Measurements from ENCODE around the gene PSMC3. TPM values are rescaled to one million over a fixed set of nuclear protein-coding genes. Genes with fewer than 3 reads are reported as not detected.

The PSMC3 gene
- total and polyA plus RNA-seq, 4 donors: 79.2 to 157 (median 135) TPM

GRCh38 chr11:47398011-47398410 lies 28.2 kb downstream of the PSMC3 start:
- 85% methylated on average over 3 of the region's 3 CpGs for WGBS (ENCODE audit: insufficient coverage)
- no peak overlapping the region for H3K4me3 ChIP-seq (ENCODE audit: low read depth, low read length)

GRCh38 chr11:47396049-47396320 lies 30.3 kb downstream of the PSMC3 start:
- WGBS (ENCODE audit: insufficient coverage): no CpG with 5 or more reads among the region's 3 CpGs
- peaks cover 40% of the 10 kb centered on the region for H3K4me1 ChIP-seq (ENCODE audit: control insufficient read depth, insufficient read depth, low read length)
- peaks cover 7% of the 10 kb centered on the region for H3K36me3 ChIP-seq (ENCODE audit: control insufficient read depth, insufficient read depth, low read length)
- DNase-seq (ENCODE audit: low read depth in 4 of 6, low spot score in 6 of 6): no peak
- H3K27ac ChIP-seq (ENCODE audit: low read depth, low read length): no peak overlapping the region
- H3K27me3 ChIP-seq (ENCODE audit: control insufficient read depth, insufficient read depth, low read length): no peaks in the 10 kb centered on the region
- H3K4me3 ChIP-seq (ENCODE audit: low read depth, low read length): no peak overlapping the region
- no peaks in the 10 kb centered on the region for H3K9me3 ChIP-seq (ENCODE audit: control insufficient read depth, insufficient read depth, low read length)

More at GRCh38 chr11:47398011-47398410, 28.2 kb downstream of the PSMC3 start:
- H3K9me3 ChIP-seq (ENCODE audit: control insufficient read depth, insufficient read depth, low read length): no peaks in the 10 kb centered on the region
- H3K27me3 ChIP-seq (ENCODE audit: control insufficient read depth, insufficient read depth, low read length): no peaks in the 10 kb centered on the region
- DNase-seq (ENCODE audit: low read depth in 4 of 6, low spot score in 6 of 6): no peak
- H3K27ac ChIP-seq (ENCODE audit: low read depth, low read length): no peak overlapping the region
- peaks cover 41% of the 10 kb centered on the region for H3K4me1 ChIP-seq (ENCODE audit: control insufficient read depth, insufficient read depth, low read length)
- H3K36me3 ChIP-seq (ENCODE audit: control insufficient read depth, insufficient read depth, low read length): peaks cover 7% of the 10 kb centered on the region

- 74% methylated on average over 22 of the region's 25 CpGs for WGBS (ENCODE audit: insufficient coverage)
- H3K9me3 ChIP-seq (ENCODE audit: control insufficient read depth, insufficient read depth, low read length): no peaks in the 10 kb centered on the region
These were observed 30.8 kb downstream of the PSMC3 start for GRCh38 chr11:47395223-47396048.

DNA sequence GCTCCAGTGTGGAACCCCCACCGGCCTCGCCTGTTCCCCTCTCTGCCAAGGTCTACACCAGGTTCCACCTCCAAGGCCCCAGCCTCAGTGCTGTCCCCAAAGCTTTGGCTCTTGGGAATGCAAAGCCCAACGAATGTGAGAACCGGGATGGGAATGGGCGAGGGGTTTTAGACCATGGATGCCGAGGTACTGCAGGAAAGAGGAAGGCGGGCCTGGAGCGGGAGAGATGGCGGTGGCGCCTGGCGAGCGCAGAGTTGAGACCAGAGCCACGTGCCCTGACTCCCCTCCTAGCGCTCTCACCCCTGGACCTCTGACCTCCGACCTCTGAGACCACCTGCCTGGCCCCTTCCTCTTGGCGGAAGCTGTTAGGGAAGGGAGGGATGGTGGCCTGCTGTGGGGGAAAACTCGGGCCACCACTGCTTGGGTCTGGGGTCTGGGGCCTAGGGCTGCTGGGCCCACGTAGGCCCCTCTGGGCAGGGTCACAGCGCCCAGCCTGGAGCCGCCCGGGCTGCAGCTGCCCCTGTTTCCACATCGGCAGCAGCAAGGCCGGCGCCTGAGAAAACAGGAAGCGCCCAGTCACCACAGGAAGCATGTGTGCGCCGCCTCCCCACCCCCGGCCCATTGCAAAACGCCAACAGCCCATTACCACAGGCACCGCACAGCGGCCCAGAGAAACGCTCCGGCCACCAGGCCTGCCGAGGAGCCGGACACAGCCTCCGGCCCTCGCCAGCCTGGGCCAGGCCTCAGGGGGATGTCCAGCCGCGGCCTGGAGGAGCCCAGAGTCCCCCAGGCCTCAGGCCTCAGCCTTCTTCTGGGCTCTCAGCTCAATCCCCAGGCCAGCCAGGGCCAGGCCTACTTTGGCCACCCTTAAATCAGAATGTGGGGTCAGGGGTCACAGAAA lies 31.7 kb downstream of the PSMC3 start:
- H3K27me3 ChIP-seq (ENCODE audit: control insufficient read depth, insufficient read depth, low read length): no peaks in the 10 kb centered on the region
- WGBS (ENCODE audit: insufficient coverage): 77% methylated on average over 32 of the region's 39 CpGs
- no peak overlapping the region for H3K4me3 ChIP-seq (ENCODE audit: low read depth, low read length)
- peaks cover 7% of the 10 kb centered on the region for H3K36me3 ChIP-seq (ENCODE audit: control insufficient read depth, insufficient read depth, low read length)
- peak overlapping the region; percentile 81 for H3K27ac ChIP-seq (ENCODE audit: low read depth, low read length)
- no peak for DNase-seq (ENCODE audit: low read depth in 4 of 6, low spot score in 6 of 6)
- peaks cover 27% of the 10 kb centered on the region for H3K4me1 ChIP-seq (ENCODE audit: control insufficient read depth, insufficient read depth, low read length)
- H3K9me3 ChIP-seq (ENCODE audit: control insufficient read depth, insufficient read depth, low read length): no peaks in the 10 kb centered on the region

More at GRCh38 chr11:47395223-47396048, 30.8 kb downstream of the PSMC3 start:
- H3K27me3 ChIP-seq (ENCODE audit: control insufficient read depth, insufficient read depth, low read length): no peaks in the 10 kb centered on the region
- H3K4me1 ChIP-seq (ENCODE audit: control insufficient read depth, insufficient read depth, low read length): peaks cover 35% of the 10 kb centered on the region
- DNase-seq (ENCODE audit: low read depth in 4 of 6, low spot score in 6 of 6): no peak
- H3K4me3 ChIP-seq (ENCODE audit: low read depth, low read length): no peak overlapping the region
- peak overlapping the region; percentile 81 for H3K27ac ChIP-seq (ENCODE audit: low read depth, low read length)
- peaks cover 7% of the 10 kb centered on the region for H3K36me3 ChIP-seq (ENCODE audit: control insufficient read depth, insufficient read depth, low read length)

- H3K27ac ChIP-seq (ENCODE audit: low read depth, low read length): peak overlapping the region; percentile 81
These were observed 32.3 kb downstream of the PSMC3 start for GRCh38 chr11:47394050-47394321.

DNA sequence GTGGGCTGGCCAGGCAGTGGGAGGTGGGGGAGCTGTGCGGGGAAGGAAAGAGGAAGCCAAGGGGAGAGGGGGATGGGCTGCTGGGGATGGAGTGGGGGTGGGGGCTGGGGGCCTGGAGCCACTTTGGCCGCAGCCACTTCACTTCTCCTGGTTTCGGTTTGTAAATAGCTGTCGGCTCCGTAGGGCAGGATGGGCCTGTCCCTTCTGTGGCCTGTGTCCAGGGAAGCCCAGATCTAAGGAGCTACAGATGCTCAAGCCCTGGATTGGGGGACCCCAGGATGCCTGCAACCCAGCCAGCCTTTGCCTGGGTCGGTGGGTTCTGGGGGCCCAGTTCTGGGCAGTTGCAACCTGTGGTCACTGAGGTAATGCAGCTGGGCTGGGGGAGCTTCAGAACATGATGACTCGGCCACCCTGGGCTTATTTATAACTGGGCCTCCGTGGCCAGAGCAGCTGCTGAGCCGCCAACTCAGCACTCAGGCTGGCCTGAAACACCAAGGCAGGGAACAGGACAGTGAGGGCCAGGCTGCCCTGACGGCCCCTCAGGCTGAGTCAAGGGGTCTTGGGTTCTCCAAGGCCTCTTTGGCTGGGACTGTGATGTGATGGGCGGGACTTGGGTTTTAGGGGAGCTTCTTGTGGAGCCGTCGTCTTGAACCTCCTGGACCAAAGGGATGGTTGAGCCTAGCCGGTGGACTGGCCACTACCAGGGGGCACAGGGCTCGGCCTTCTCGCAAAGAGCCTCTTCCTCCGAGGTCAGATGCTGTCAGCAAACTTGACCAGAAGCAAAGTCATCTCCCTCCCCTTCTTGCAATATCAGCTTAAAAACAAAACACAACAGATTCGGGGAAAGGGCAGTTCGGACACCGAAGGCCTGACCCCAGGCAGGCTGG lies 32.8 kb downstream of the PSMC3 start:
- Histone ChIP-seq H3K9me3 (ENCODE audit: control insufficient read depth, insufficient read depth, low read length) (no peaks in the 10 kb centered on the region), H3K36me3 (ENCODE audit: control insufficient read depth, insufficient read depth, low read length) (peaks cover 7% of the 10 kb centered on the region), H3K4me1 (ENCODE audit: control insufficient read depth, insufficient read depth, low read length) (peaks cover 25% of the 10 kb centered on the region), H3K27me3 (ENCODE audit: control insufficient read depth, insufficient read depth, low read length) (no peaks in the 10 kb centered on the region), H3K4me3 (ENCODE audit: low read depth, low read length) (no peak overlapping the region), H3K27ac (ENCODE audit: low read depth, low read length) (no peak overlapping the region)
- no peak for DNase-seq (ENCODE audit: low read depth in 4 of 6, low spot score in 6 of 6)
- 81% methylated on average over 16 of the region's 20 CpGs for WGBS (ENCODE audit: insufficient coverage)

More at GRCh38 chr11:47394050-47394321, 32.3 kb downstream of the PSMC3 start:
- no peak for DNase-seq (ENCODE audit: low read depth in 4 of 6, low spot score in 6 of 6)
- 95% methylated on average over 7 of the region's 9 CpGs for WGBS (ENCODE audit: insufficient coverage)
- Histone ChIP-seq H3K4me1 (ENCODE audit: control insufficient read depth, insufficient read depth, low read length) (peaks cover 25% of the 10 kb centered on the region), H3K4me3 (ENCODE audit: low read depth, low read length) (no peak overlapping the region), H3K9me3 (ENCODE audit: control insufficient read depth, insufficient read depth, low read length) (no peaks in the 10 kb centered on the region), H3K27me3 (ENCODE audit: control insufficient read depth, insufficient read depth, low read length) (no peaks in the 10 kb centered on the region), H3K36me3 (ENCODE audit: control insufficient read depth, insufficient read depth, low read length) (peaks cover 7% of the 10 kb centered on the region)

GRCh38 chr11:47392546-47393162 lies 33.6 kb downstream of the PSMC3 start:
- Histone ChIP-seq H3K4me1 (ENCODE audit: control insufficient read depth, insufficient read depth, low read length) (peaks cover 25% of the 10 kb centered on the region), H3K9me3 (ENCODE audit: control insufficient read depth, insufficient read depth, low read length) (no peaks in the 10 kb centered on the region), H3K27ac (ENCODE audit: low read depth, low read length) (no peak overlapping the region), H3K27me3 (ENCODE audit: control insufficient read depth, insufficient read depth, low read length) (no peaks in the 10 kb centered on the region), H3K4me3 (ENCODE audit: low read depth, low read length) (no peak overlapping the region), H3K36me3 (ENCODE audit: control insufficient read depth, insufficient read depth, low read length) (peaks cover 7% of the 10 kb centered on the region)
- 84% methylated on average over 14 of the region's 14 CpGs for WGBS (ENCODE audit: insufficient coverage)
- no peak for DNase-seq (ENCODE audit: low read depth in 4 of 6, low spot score in 6 of 6)

DNA sequence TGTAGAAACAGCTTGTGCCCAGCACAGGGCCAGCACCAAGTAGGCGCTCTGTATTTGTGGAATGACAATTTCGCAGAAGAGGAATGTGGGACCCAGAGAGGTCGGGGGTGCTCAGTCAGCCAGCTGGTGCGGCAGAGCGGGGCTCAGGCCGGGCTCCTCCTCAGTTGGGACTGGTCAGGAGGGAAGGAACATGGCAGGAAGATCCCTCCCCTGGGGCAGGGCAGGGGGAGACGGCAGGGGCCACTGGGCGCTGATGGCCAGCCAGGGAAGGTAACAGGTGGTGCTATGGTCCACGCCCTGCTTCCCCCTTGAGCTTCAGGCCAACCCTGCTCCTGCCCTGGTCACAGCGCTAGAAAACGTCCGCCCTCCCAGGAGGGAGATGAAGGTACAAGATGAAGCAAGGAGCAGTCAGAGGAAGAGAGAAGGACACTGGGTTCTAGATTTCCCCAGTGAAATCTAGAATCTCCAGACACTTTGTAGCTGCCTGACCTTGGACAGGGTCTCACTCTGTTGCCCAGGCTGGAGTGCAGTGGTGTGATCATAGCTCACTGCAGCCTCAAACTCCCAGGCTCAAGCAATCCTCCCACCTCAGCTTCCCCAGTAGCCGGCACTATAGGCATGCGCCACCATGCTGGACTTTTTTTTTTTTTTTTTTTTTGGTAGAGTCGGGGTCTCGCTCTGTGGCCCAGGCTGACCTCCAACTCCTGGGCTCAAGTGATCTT lies 34.4 kb downstream of the PSMC3 start:
- DNase-seq (ENCODE audit: low read depth in 4 of 6, low spot score in 6 of 6): no peak
- Histone ChIP-seq H3K4me1 (ENCODE audit: control insufficient read depth, insufficient read depth, low read length) (peaks cover 25% of the 10 kb centered on the region), H3K27ac (ENCODE audit: low read depth, low read length) (no peak overlapping the region), H3K4me3 (ENCODE audit: low read depth, low read length) (no peak overlapping the region), H3K9me3 (ENCODE audit: control insufficient read depth, insufficient read depth, low read length) (no peaks in the 10 kb centered on the region), H3K27me3 (ENCODE audit: control insufficient read depth, insufficient read depth, low read length) (no peaks in the 10 kb centered on the region), H3K36me3 (ENCODE audit: control insufficient read depth, insufficient read depth, low read length) (peaks cover 7% of the 10 kb centered on the region)
- 92% methylated on average over 15 of the region's 16 CpGs for WGBS (ENCODE audit: insufficient coverage)
